Measurements from ENCODE around the gene RFC1.

- TF ChIP-seq POLR2A (IDR thresholded peaks at IDR 0.05) (no peak), CTCF (IDR thresholded peaks at IDR 0.05) (no peak)
Observed at GRCh38 chr4:39410415-39410814, 44.3 kb upstream of the RFC1 start.
